Measurements from ENCODE around the gene TMIGD3. TPM values are rescaled to one million over a fixed set of nuclear protein-coding genes. Genes with fewer than 3 reads are reported as not detected.
A peak's percentile ranks its signal among the peaks of the same experiment; 100 is the strongest.

Gene TMIGD3
- total and polyA plus RNA-seq, 5 donors: 0.82 to 9.5 (median 2.8) TPM

- 92% methylated on average over 5 of the region's 5 CpGs for WGBS
- ATAC-seq (no peak), DNase-seq (no peak)
- intact Hi-C loops (cut with DNase I): no loop called here
- Histone ChIP-seq H3K27ac (ENCODE audit: low read length) (peak overlapping the region; percentile 13), H3K4me1 (ENCODE audit: control insufficient read depth, insufficient read depth, low read length) (peaks cover 6% of the 10 kb centered on the region), H3K27me3 (ENCODE audit: control insufficient read depth, insufficient read depth) (no peaks in the 10 kb centered on the region), H3K4me3 (ENCODE audit: low read length) (no peak overlapping the region), H3K9me3 (ENCODE audit: control insufficient read depth, low read length) (no peaks in the 10 kb centered on the region)
These were observed 27.7 kb downstream of the TMIGD3 start for GRCh38 chr1:111475701-111476100.

DNA sequence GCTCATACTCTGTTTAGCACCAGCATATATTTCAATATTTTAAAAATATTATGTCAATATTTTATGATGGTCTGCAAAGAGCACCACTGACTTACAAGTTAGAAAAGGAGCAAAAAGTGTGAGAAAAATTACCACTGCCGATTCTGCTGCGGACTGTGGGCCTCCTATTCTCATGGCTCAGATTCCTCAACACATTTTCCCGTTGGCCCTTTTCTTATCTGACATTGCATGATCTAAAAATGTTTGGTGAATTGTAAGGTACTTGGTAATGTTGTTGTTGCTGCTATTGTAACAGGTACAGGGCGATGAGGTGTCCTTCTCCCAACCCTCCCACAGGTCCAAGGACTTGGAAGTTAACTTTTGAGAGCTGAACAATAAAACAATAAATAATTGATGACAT lies 28.9 kb downstream of the TMIGD3 start:
- H3K27ac ChIP-seq (ENCODE audit: low read length): peak overlapping the region; percentile 16
- no peaks in the 10 kb centered on the region for H3K9me3 ChIP-seq (ENCODE audit: control insufficient read depth, low read length)
- 29% methylated on average over 4 of the region's 4 CpGs for WGBS
- DNase-seq (no peak), ATAC-seq (no peak)
- intact Hi-C loops (cut with DNase I): no loop called here
- H3K27me3 ChIP-seq (ENCODE audit: control insufficient read depth, insufficient read depth): no peaks in the 10 kb centered on the region
- H3K4me1 ChIP-seq (ENCODE audit: control insufficient read depth, insufficient read depth, low read length): peaks cover 6% of the 10 kb centered on the region
- H3K4me3 ChIP-seq (ENCODE audit: low read length): peak overlapping the region; percentile 2

DNA sequence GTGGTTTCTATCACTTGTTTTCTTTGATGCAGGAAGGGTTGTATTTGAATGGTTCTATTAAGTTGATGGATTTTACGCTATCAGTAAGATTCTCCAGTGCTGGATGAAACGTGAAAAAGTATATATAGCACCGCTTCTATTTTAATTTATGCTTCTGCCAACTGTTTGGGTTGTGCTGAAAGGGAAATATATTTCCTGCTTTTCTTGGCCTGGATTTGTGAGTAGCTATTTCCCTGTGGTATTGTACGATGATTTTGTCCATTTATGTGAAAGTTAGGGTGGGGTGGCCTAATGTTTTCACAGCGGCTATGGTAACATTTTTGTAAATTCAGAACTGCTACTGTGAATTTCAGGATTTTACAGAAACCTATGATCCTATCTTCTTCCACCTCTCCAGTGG lies 29.3 kb downstream of the TMIGD3 start:
- 15% methylated on average over 5 of the region's 5 CpGs for WGBS
- no peak for DNase-seq

GRCh38 chr1:111471538-111471937 lies 31.9 kb downstream of the TMIGD3 start:
- H3K27me3 ChIP-seq (ENCODE audit: control insufficient read depth, insufficient read depth): no peaks in the 10 kb centered on the region
- 91% methylated on average over 3 of the region's 3 CpGs for WGBS
- peak overlapping the region; percentile 38 for H3K27ac ChIP-seq (ENCODE audit: low read length)
- DNase-seq (no peak), ATAC-seq (no peak)
- peaks cover 3% of the 10 kb centered on the region for H3K4me1 ChIP-seq (ENCODE audit: control insufficient read depth, insufficient read depth, low read length)
- no peaks in the 10 kb centered on the region for H3K9me3 ChIP-seq (ENCODE audit: control insufficient read depth, low read length)
- intact Hi-C loops (cut with DNase I): no loop called here
- H3K4me3 ChIP-seq (ENCODE audit: low read length): no peak overlapping the region

More for the DNA sequence above, 29.3 kb downstream of the TMIGD3 start:
- H3K4me3 ChIP-seq (ENCODE audit: low read length): peak overlapping the region; percentile 2
- H3K27ac ChIP-seq (ENCODE audit: low read length): no peak overlapping the region
- peak; percentile 31 to 68 for ATAC-seq
- peaks cover 6% of the 10 kb centered on the region for H3K4me1 ChIP-seq (ENCODE audit: control insufficient read depth, insufficient read depth, low read length)
- no peaks in the 10 kb centered on the region for H3K9me3 ChIP-seq (ENCODE audit: control insufficient read depth, low read length)
- intact Hi-C loops (cut with DNase I): no loop called here
- H3K27me3 ChIP-seq (ENCODE audit: control insufficient read depth, insufficient read depth): no peaks in the 10 kb centered on the region

GRCh38 chr1:111471012-111471411 lies 32.4 kb downstream of the TMIGD3 start:
- 57% methylated on average over 3 of the region's 3 CpGs for WGBS
- no peak overlapping the region for H3K27ac ChIP-seq (ENCODE audit: low read length)
- H3K27me3 ChIP-seq (ENCODE audit: control insufficient read depth, insufficient read depth): no peaks in the 10 kb centered on the region
- no peaks in the 10 kb centered on the region for H3K9me3 ChIP-seq (ENCODE audit: control insufficient read depth, low read length)
- intact Hi-C loops (cut with DNase I): no loop called here
- DNase-seq (peak; percentile 36 to 73 (median 63)), ATAC-seq (peak; percentile 53 to 61)
- H3K4me3 ChIP-seq (ENCODE audit: low read length): no peak overlapping the region
- peaks cover 2% of the 10 kb centered on the region for H3K4me1 ChIP-seq (ENCODE audit: control insufficient read depth, insufficient read depth, low read length)

- Histone ChIP-seq H3K9me3 (ENCODE audit: control insufficient read depth, low read length) (no peaks in the 10 kb centered on the region), H3K27me3 (ENCODE audit: control insufficient read depth, insufficient read depth) (no peaks in the 10 kb centered on the region), H3K4me3 (ENCODE audit: low read length) (no peak overlapping the region), H3K4me1 (ENCODE audit: control insufficient read depth, insufficient read depth, low read length) (peaks cover 2% of the 10 kb centered on the region), H3K27ac (ENCODE audit: low read length) (peak overlapping the region; percentile 42)
- DNase-seq: no peak
- 90% methylated on average over 5 of the region's 5 CpGs for WGBS
- intact Hi-C loops (cut with DNase I): no loop called here
- ATAC-seq: no peak
These were observed 32.8 kb downstream of the TMIGD3 start for GRCh38 chr1:111470596-111470995.

GRCh38 chr1:111469539-111469938 lies 33.9 kb downstream of the TMIGD3 start:
- intact Hi-C loops (cut with DNase I): no loop called here
- no peak for ATAC-seq
- H3K27ac ChIP-seq (ENCODE audit: low read length): no peak overlapping the region
- H3K9me3 ChIP-seq (ENCODE audit: control insufficient read depth, low read length): no peaks in the 10 kb centered on the region
- no peak for DNase-seq
- H3K4me3 ChIP-seq (ENCODE audit: low read length): no peak overlapping the region
- peaks cover 2% of the 10 kb centered on the region for H3K4me1 ChIP-seq (ENCODE audit: control insufficient read depth, insufficient read depth, low read length)
- no peaks in the 10 kb centered on the region for H3K27me3 ChIP-seq (ENCODE audit: control insufficient read depth, insufficient read depth)

DNA sequence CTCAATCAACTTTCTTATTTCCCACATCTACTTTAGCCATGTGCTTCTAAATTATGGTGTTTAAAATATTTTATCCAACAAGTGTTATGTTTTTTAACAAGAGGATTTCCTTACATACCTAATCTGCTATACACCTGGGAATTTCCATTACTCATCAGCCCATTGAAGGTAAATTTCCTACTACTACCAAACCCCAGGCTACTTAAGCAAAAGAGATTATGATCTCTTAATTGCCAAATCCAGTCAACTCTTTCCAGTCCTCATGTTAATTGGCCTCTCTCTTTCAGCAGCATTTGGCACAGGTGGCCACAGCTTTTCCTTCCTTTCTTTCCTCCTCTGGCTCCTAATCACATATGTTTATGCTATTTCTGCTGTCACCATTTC lies 34.7 kb downstream of the TMIGD3 start:
- ATAC-seq (no peak), DNase-seq (no peak)
- H3K4me1 ChIP-seq (ENCODE audit: control insufficient read depth, insufficient read depth, low read length): peaks cover 2% of the 10 kb centered on the region
- no peak overlapping the region for H3K27ac ChIP-seq (ENCODE audit: low read length)
- H3K9me3 ChIP-seq (ENCODE audit: control insufficient read depth, low read length): no peaks in the 10 kb centered on the region
- no peak overlapping the region for H3K4me3 ChIP-seq (ENCODE audit: low read length)
- H3K27me3 ChIP-seq (ENCODE audit: control insufficient read depth, insufficient read depth): no peaks in the 10 kb centered on the region
- intact Hi-C loops (cut with DNase I): no loop called here

- Histone ChIP-seq H3K27me3 (ENCODE audit: control insufficient read depth, insufficient read depth) (no peaks in the 10 kb centered on the region), H3K27ac (ENCODE audit: low read length) (peak overlapping the region; percentile 45), H3K4me1 (ENCODE audit: control insufficient read depth, insufficient read depth, low read length) (peaks cover 3% of the 10 kb centered on the region), H3K4me3 (ENCODE audit: low read length) (no peak overlapping the region), H3K9me3 (ENCODE audit: control insufficient read depth, low read length) (no peaks in the 10 kb centered on the region)
- no peak for ATAC-seq
- no peak for DNase-seq
- 86% methylated on average over 2 of the region's 2 CpGs for WGBS
- intact Hi-C loops (cut with DNase I): no loop called here
These were observed 35.3 kb downstream of the TMIGD3 start for GRCh38 chr1:111467865-111468716.

DNA sequence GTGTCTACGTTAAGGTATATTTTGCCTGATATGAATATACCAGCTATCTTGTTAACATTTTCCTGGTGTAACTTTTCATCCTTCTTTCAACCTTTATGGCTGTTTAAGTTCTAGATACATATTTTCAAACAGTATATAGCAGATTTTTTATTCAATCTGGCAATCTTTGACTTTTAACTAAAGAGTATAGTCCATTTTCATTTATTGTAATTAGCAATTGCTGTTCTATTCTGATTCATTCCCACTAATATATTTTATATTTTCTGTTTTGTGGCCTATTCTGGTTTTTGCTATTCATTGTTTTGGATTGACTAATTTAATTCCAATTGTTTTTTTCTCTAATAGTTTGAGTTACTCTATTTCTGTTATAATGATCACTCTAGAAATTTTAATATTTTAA lies 37.0 kb downstream of the TMIGD3 start:
- no peak for DNase-seq
- no peak overlapping the region for H3K4me3 ChIP-seq (ENCODE audit: low read length)
- no peaks in the 10 kb centered on the region for H3K27me3 ChIP-seq (ENCODE audit: control insufficient read depth, insufficient read depth)
- no peak overlapping the region for H3K27ac ChIP-seq (ENCODE audit: low read length)
- H3K4me1 ChIP-seq (ENCODE audit: control insufficient read depth, insufficient read depth, low read length): peaks cover 5% of the 10 kb centered on the region
- WGBS: 0% methylated on average over 1 of the region's 1 CpG
- intact Hi-C loops (cut with DNase I): no loop called here
- no peaks in the 10 kb centered on the region for H3K9me3 ChIP-seq (ENCODE audit: control insufficient read depth, low read length)
- no peak for ATAC-seq

- no peak overlapping the region for H3K27ac ChIP-seq (ENCODE audit: low read length)
- peaks cover 5% of the 10 kb centered on the region for H3K4me1 ChIP-seq (ENCODE audit: control insufficient read depth, insufficient read depth, low read length)
- intact Hi-C loops (cut with DNase I): no loop called here
- WGBS: 93% methylated on average over 2 of the region's 2 CpGs
- ATAC-seq (no peak), DNase-seq (no peak)
- H3K4me3 ChIP-seq (ENCODE audit: low read length): no peak overlapping the region
- H3K27me3 ChIP-seq (ENCODE audit: control insufficient read depth, insufficient read depth): no peaks in the 10 kb centered on the region
- no peaks in the 10 kb centered on the region for H3K9me3 ChIP-seq (ENCODE audit: control insufficient read depth, low read length)
These were observed 37.7 kb downstream of the TMIGD3 start for GRCh38 chr1:111465754-111466153.
